ENCODE measurements around the gene MTARC1.

The MTARC1 gene

GRCh38 chr1:220786337-220787068 is at the start of gene MTARC1:
TSS of gene MTARC1 (plus strand) at chr1:220786913. CDS start at chr1:220786945, 32 bp downstream.
- no peak for DNase-seq

GRCh38 chr1:220741349-220741748 is 45.4 kb upstream of the MTARC1 start:
- no peak for DNase-seq

- DNase-seq = no peak
These were observed 44.9 kb upstream of the MTARC1 start for GRCh38 chr1:220741825-220742224.

GRCh38 chr1:220742520-220742919 is 44.2 kb upstream of the MTARC1 start:
- DNase-seq = no peak

GRCh38 chr1:220746851-220747250 is 39.9 kb upstream of the MTARC1 start:
- DNase-seq = no peak

- DNase-seq = no peak
These were observed 39.1 kb upstream of the MTARC1 start for GRCh38 chr1:220747437-220748088.

GRCh38 chr1:220748089-220748934 is 38.4 kb upstream of the MTARC1 start, which contains the start of gene MTARC2:
TSS of gene MTARC2 (plus strand) at chr1:220748322. CDS start at chr1:220748532, 210 bp downstream.
- no peak for DNase-seq

GRCh38 chr1:220748936-220749335 is 37.8 kb upstream of the MTARC1 start:
- no peak for DNase-seq

GRCh38 chr1:220750131-220750515 is 36.6 kb upstream of the MTARC1 start:
- DNase-seq = no peak

- DNase-seq = no peak
These were observed 35.6 kb upstream of the MTARC1 start for GRCh38 chr1:220751111-220751510.

- DNase-seq = no peak
These were observed 32.3 kb upstream of the MTARC1 start for GRCh38 chr1:220754212-220754917.

GRCh38 chr1:220754918-220755295 is 31.8 kb upstream of the MTARC1 start:
- no peak for DNase-seq

- no peak for DNase-seq
These were observed 31.4 kb upstream of the MTARC1 start for GRCh38 chr1:220755309-220755708.

GRCh38 chr1:220757441-220757840 is 29.3 kb upstream of the MTARC1 start:
- DNase-seq = no peak

GRCh38 chr1:220759147-220759546 is 27.6 kb upstream of the MTARC1 start:
- DNase-seq = no peak

GRCh38 chr1:220761688-220762427 is 24.9 kb upstream of the MTARC1 start:
- DNase-seq = no peak

- DNase-seq = no peak
These were observed 22.0 kb upstream of the MTARC1 start for GRCh38 chr1:220764757-220765156.

GRCh38 chr1:220767312-220768125 is 19.2 kb upstream of the MTARC1 start:
- DNase-seq = no peak

GRCh38 chr1:220768126-220768601 is 18.5 kb upstream of the MTARC1 start:
- DNase-seq = no peak

GRCh38 chr1:220769205-220769604 is 17.5 kb upstream of the MTARC1 start:
- DNase-seq = no peak

Data from activated T-cell treated with anti-CD3 and anti-CD28 coated beads, Interleukin-2, amount 50 U/mL, for 1 hour (primary cell).